Measurements from ENCODE around the gene INPP5F.

DNA sequence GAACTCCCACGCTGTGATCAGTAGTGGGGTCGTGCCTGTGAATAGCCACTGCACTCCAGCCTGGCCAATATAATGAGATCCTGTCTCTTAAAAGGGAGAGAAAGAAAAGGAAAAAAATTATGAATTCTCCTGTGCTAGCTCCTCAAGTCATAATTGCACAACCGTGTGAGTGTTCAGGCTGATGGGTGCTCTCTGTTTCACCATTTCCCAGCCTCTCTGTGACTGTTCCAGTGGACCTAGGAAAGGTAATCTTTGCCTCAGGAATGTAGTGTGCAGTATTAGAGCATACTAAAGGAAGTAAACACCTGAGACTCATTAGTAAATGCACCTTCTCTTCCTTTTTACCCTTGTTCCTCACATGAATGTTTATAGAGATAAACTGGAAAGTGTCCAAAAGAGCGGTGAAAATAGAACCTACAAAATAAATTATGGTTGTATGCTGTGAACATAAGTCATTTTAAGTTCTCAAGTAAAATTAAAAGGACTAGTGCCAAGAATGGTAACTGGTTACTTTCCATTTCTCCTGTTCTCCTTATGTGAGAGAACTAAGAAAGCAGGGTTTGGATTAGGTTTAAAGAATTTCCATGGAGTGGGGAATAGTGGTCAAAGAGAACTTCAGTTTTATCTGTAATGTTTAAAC lies 42.7 kb downstream of the INPP5F start:
- TF ChIP-seq ARNTL (CRISPR knock-in tag; IDR thresholded peaks at IDR 0.05; ENCODE audit: borderline replicate concordance, low read depth) (no peak), ZNF70 (CRISPR knock-in tag; IDR thresholded peaks at IDR 0.05) (no peak), ZC3H10 (CRISPR knock-in tag; IDR thresholded peaks at IDR 0.05) (no peak), PPARA (CRISPR knock-in tag; IDR thresholded peaks at IDR 0.05; ENCODE audit: borderline replicate concordance) (no peak), GLIS3 (CRISPR knock-in tag; IDR thresholded peaks at IDR 0.05) (no peak), TOX (CRISPR knock-in tag; IDR thresholded peaks at IDR 0.05; ENCODE audit: borderline replicate concordance) (no peak)
- TF ChIP-seq, protein P1, sequence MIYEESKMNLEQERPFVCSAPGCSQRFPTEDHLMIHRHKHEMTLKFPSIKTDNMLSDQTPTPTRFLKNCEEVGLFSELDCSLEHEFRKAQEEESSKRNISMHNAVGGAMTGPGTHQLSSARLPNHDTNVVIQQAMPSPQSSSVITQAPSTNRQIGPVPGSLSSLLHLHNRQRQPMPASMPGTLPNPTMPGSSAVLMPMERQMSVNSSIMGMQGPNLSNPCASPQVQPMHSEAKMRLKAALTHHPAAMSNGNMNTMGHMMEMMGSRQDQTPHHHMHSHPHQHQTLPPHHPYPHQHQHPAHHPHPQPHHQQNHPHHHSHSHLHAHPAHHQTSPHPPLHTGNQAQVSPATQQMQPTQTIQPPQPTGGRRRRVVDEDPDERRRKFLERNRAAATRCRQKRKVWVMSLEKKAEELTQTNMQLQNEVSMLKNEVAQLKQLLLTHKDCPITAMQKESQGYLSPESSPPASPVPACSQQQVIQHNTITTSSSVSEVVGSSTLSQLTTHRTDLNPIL (CRISPR knock-in tag; IDR thresholded peaks at IDR 0.05; ENCODE audit: low read depth): no peak
- TF ChIP-seq, protein P2, sequence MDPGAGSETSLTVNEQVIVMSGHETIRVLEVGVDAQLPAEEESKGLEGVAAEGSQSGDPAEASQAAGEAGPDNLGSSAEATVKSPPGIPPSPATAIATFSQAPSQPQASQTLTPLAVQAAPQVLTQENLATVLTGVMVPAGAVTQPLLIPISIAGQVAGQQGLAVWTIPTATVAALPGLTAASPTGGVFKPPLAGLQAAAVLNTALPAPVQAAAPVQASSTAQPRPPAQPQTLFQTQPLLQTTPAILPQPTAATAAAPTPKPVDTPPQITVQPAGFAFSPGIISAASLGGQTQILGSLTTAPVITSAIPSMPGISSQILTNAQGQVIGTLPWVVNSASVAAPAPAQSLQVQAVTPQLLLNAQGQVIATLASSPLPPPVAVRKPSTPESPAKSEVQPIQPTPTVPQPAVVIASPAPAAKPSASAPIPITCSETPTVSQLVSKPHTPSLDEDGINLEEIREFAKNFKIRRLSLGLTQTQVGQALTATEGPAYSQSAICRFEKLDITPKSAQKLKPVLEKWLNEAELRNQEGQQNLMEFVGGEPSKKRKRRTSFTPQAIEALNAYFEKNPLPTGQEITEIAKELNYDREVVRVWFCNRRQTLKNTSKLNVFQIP (CRISPR knock-in tag; IDR thresholded peaks at IDR 0.05; ENCODE audit: borderline replicate concordance, low read depth): no peak
- TF ChIP-seq, protein P3, sequence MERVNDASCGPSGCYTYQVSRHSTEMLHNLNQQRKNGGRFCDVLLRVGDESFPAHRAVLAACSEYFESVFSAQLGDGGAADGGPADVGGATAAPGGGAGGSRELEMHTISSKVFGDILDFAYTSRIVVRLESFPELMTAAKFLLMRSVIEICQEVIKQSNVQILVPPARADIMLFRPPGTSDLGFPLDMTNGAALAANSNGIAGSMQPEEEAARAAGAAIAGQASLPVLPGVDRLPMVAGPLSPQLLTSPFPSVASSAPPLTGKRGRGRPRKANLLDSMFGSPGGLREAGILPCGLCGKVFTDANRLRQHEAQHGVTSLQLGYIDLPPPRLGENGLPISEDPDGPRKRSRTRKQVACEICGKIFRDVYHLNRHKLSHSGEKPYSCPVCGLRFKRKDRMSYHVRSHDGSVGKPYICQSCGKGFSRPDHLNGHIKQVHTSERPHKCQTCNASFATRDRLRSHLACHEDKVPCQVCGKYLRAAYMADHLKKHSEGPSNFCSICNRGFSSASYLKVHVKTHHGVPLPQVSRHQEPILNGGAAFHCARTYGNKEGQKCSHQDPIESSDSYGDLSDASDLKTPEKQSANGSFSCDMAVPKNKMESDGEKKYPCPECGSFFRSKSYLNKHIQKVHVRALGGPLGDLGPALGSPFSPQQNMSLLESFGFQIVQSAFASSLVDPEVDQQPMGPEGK (CRISPR knock-in tag; IDR thresholded peaks at IDR 0.05; ENCODE audit: borderline replicate concordance): no peak

All from SK-N-SH treated with all-trans-retinoic acid at 6 μM for 48 hours (cell line).